Hepatocyte (in vitro differentiated cells): ENCODE data around the gene DUOX2. TPM values are rescaled to one million over a fixed set of nuclear protein-coding genes. Genes with fewer than 3 reads are reported as not detected.
A peak's percentile ranks its signal among the peaks of the same experiment; 100 is the strongest.

Source experiments
- DNase-seq: peaks from one replicate; pipeline ENCODE4 v3.0.0-alpha.2; 2016; ENCODE audit warnings: low spot score
- H2AFZ ChIP-seq: fragments of 200-600 bp; sonication (generic); 2 replicates; pipeline ENCODE4 v1.6.0; 2016; ENCODE audit warnings: antibody characterized with exemption, mild to moderate bottlenecking
- H3K27ac ChIP-seq: fragments of 200-600 bp; sonication (generic); 2 replicates; pipeline ENCODE4 v1.5.1; 2016; ENCODE audit warnings: mild to moderate bottlenecking
- H3K27me3 ChIP-seq: fragments of 200-600 bp; sonication (generic); 2 replicates; pipeline ENCODE4 v1.6.1; 2016
- H3K36me3 ChIP-seq: fragments of 200-600 bp; sonication (generic); replicated peaks from 2 replicates; pipeline ENCODE4 v1.5.1; 2016; ENCODE audit warnings: low read depth; ENCODE audit not compliant: insufficient read depth
- H3K4me1 ChIP-seq: fragments of 200-600 bp; sonication (generic); 2 replicates; pipeline ENCODE4 v1.5.1; 2016; ENCODE audit warnings: mild to moderate bottlenecking, moderate library complexity; ENCODE audit not compliant: insufficient read depth
- H3K4me2 ChIP-seq: fragments of 200-600 bp; sonication (generic); 2 replicates; pipeline ENCODE4 v1.6.0; 2016
- H3K4me3 ChIP-seq: fragments of 200-600 bp; sonication (generic); 2 replicates; pipeline ENCODE4 v1.5.1; 2016; ENCODE audit warnings: mild to moderate bottlenecking
- H3K79me2 ChIP-seq: fragments of 200-600 bp; sonication (generic); 2 replicates; pipeline ENCODE4 v1.6.0; 2017; ENCODE audit warnings: mild to moderate bottlenecking
- H3K9me2 ChIP-seq: fragments of 200-600 bp; sonication (generic); replicated peaks from 2 replicates; pipeline ENCODE4 v1.6.0; 2017; ENCODE audit warnings: mild to moderate bottlenecking; ENCODE audit not compliant: insufficient read depth
- H3K9me3 ChIP-seq: fragments of 200-600 bp; sonication (generic); 2 replicates; pipeline ENCODE4 v1.5.1; 2016; ENCODE audit warnings: low read depth, mild to moderate bottlenecking
- H4K20me1 ChIP-seq: fragments of 200-600 bp; sonication (generic); 2 replicates; pipeline ENCODE4 v1.6.0; 2016; ENCODE audit warnings: mild to moderate bottlenecking; ENCODE audit not compliant: insufficient read depth, poor library complexity, severe bottlenecking
- EZH2 ChIP-seq: fragments of 200-600 bp; sonication (generic); IDR thresholded peaks from 2 replicates; pipeline ENCODE4 v1.6.1; 2016; ENCODE audit warnings: antibody characterized with exemption, mild to moderate bottlenecking, borderline replicate concordance
- EZH2phosphoT487 ChIP-seq: fragments of 200-600 bp; sonication (generic); IDR thresholded peaks from one replicate; pipeline ENCODE4 v1.6.1; 2018; ENCODE audit warnings: antibody characterized with exemption, mild to moderate bottlenecking, low read depth, moderate library complexity; ENCODE audit not compliant: unreplicated experiment, severe bottlenecking
- WGBS: methylation state at CpG from one replicate; pipeline ENCODE4 v1.1.6; 2016; ENCODE audit warnings: low lambda C conversion rate; ENCODE audit errors: missing lambda C conversion rate; 5-methylcytosine and 5-hydroxymethylcytosine counted together
- polyA plus RNA-seq: library from polyadenylated mRNA; unstranded; fragments of >200 nt; fragmentation: Nextera tagmentation; extraction: Ambion mirVana; gene quantifications from 2 replicates; pipeline ENCODE4 v1.2.1, GENCODE V29; 2016
- total RNA-seq: library from RNA; depleted of rRNA; stranded (reverse); fragments of >200 nt; gene quantifications from 2 replicates; pipeline ENCODE4 v1.2.3, GENCODE V29; 2014
- TF ChIP-seq, protein P1 (sequence below): fragments of 200-600 bp; sonication (generic); IDR thresholded peaks from 2 replicates; pipeline ENCODE4 v1.5.1; 2016; ENCODE audit warnings: antibody characterized with exemption, mild to moderate bottlenecking; ENCODE audit not compliant: poor library complexity

The DUOX2 gene
- total and polyA plus RNA-seq, 2 experiments from 2014 or later, result 21.4 to 37.4 TPM

GRCh38 chr15:45091576-45091975, 22.4 kb downstream of the DUOX2 start:
- H3K4me2 ChIP-seq, result no peak overlapping the region
- no peak for DNase-seq
- H3K9me3 ChIP-seq, result no peaks in the 10 kb centered on the region
- no peak for TF ChIP-seq EZH2
- no peak for TF ChIP-seq EZH2phosphoT487
- TF ChIP-seq, protein P1, sequence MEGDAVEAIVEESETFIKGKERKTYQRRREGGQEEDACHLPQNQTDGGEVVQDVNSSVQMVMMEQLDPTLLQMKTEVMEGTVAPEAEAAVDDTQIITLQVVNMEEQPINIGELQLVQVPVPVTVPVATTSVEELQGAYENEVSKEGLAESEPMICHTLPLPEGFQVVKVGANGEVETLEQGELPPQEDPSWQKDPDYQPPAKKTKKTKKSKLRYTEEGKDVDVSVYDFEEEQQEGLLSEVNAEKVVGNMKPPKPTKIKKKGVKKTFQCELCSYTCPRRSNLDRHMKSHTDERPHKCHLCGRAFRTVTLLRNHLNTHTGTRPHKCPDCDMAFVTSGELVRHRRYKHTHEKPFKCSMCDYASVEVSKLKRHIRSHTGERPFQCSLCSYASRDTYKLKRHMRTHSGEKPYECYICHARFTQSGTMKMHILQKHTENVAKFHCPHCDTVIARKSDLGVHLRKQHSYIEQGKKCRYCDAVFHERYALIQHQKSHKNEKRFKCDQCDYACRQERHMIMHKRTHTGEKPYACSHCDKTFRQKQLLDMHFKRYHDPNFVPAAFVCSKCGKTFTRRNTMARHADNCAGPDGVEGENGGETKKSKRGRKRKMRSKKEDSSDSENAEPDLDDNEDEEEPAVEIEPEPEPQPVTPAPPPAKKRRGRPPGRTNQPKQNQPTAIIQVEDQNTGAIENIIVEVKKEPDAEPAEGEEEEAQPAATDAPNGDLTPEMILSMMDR, result no peak
- H3K79me2 ChIP-seq, result no peaks in the 10 kb centered on the region
- peaks cover 19% of the 10 kb centered on the region for H3K4me1 ChIP-seq
- H2AFZ ChIP-seq, result no peak overlapping the region
- H4K20me1 ChIP-seq, result no peaks in the 10 kb centered on the region
- H3K9me2 ChIP-seq, result no peaks in the 10 kb centered on the region
- no peak overlapping the region for H3K4me3 ChIP-seq
- H3K36me3 ChIP-seq, result no peaks in the 10 kb centered on the region
- H3K27me3 ChIP-seq, result no peaks in the 10 kb centered on the region
- H3K27ac ChIP-seq, result peak overlapping the region; percentile 92
- WGBS, result 83% methylated on average over 2 of the region's 2 CpGs

DNA sequence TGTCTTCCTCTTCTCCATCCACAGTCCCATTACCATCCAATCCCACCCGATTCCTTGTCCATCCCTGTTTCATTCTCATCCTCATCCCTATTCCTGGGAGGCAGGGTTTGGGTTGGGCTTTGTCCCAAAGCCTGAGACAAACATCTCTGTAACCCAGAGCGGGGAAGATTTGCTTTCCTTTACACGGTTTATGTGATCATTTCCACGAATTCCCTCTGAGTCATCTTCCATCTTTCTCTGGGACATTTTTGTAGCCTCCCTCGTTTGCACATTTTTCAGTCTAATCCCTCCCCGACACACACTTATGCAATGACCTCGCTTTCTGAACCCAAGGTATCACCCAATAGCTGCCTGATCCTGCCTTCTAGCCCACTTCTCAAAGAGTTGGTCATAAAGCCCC, 22.8 kb downstream of the DUOX2 start:
- no peak overlapping the region for H3K4me3 ChIP-seq
- H3K27ac ChIP-seq, result peak overlapping the region; percentile 92
- peaks cover 19% of the 10 kb centered on the region for H3K4me1 ChIP-seq
- no peaks in the 10 kb centered on the region for H3K9me3 ChIP-seq
- TF ChIP-seq, protein P1, result no peak
- TF ChIP-seq EZH2phosphoT487, result no peak
- no peak for TF ChIP-seq EZH2
- no peak overlapping the region for H3K4me2 ChIP-seq
- no peaks in the 10 kb centered on the region for H3K27me3 ChIP-seq
- H4K20me1 ChIP-seq, result no peaks in the 10 kb centered on the region
- DNase-seq, result peak; percentile 51
- 30% methylated on average over 7 of the region's 7 CpGs for WGBS
- no peaks in the 10 kb centered on the region for H3K9me2 ChIP-seq
- no peak overlapping the region for H2AFZ ChIP-seq
- H3K36me3 ChIP-seq, result no peaks in the 10 kb centered on the region
- no peaks in the 10 kb centered on the region for H3K79me2 ChIP-seq

- TF ChIP-seq EZH2 (no peak), EZH2phosphoT487 (no peak)
- TF ChIP-seq, protein P1, result no peak
- H3K4me2 ChIP-seq, result no peak overlapping the region
- WGBS, result 31% methylated on average over 3 of the region's 3 CpGs
Observed at GRCh38 chr15:45089712-45090373, 24.1 kb downstream of the DUOX2 start.

More at GRCh38 chr15:45089712-45090373, 24.1 kb downstream of the DUOX2 start:
- no peaks in the 10 kb centered on the region for H3K79me2 ChIP-seq
- H2AFZ ChIP-seq, result no peak overlapping the region
- H3K27ac ChIP-seq, result peak overlapping the region; percentile 92
- no peaks in the 10 kb centered on the region for H4K20me1 ChIP-seq
- no peaks in the 10 kb centered on the region for H3K9me3 ChIP-seq
- no peaks in the 10 kb centered on the region for H3K36me3 ChIP-seq
- peak; percentile 40 for DNase-seq
- no peaks in the 10 kb centered on the region for H3K9me2 ChIP-seq
- peaks cover 19% of the 10 kb centered on the region for H3K4me1 ChIP-seq
- no peak overlapping the region for H3K4me3 ChIP-seq
- no peaks in the 10 kb centered on the region for H3K27me3 ChIP-seq
